ENCODE results near the gene CDKN2A. TPM values are rescaled to one million over a fixed set of nuclear protein-coding genes. Genes with fewer than 3 reads are reported as not detected.

CDKN2A gene
- total RNA-seq, 1 experiment from 2014 or later: 0.57 TPM

Other genes with a start within 250 kb of the CDKN2A start
- gene MTAP, start 191.8 kb downstream of the CDKN2A start, total RNA-seq (2021): 71.8 to 84.3 TPM (median 73.9 TPM) in 3 replicates
- 0.21 to 0.24 TPM in 2 of 3 replicates, not detected in the other for gene CDKN2B-AS1, start 399 bp upstream of the CDKN2A start, total RNA-seq (2021)
- gene CDKN2B, start 14.9 kb upstream of the CDKN2A start, total RNA-seq (2021): 0.13 to 0.73 TPM (median 0.46 TPM) in 3 replicates

Measured in WTC11 (cell line).